GM19452 (cell line): ENCODE results near the gene ELF5.

ENCODE experiments used
- ATAC-seq: cut with Tn5 transposase; IDR thresholded peaks from one replicate; pipeline ENCODE4 v1.9.1; 2021; ENCODE audit not compliant: unreplicated experiment

The ELF5 gene

GRCh38 chr11:34458525-34458924, 55.1 kb downstream of the ELF5 start:
- ATAC-seq = no peak

GRCh38 chr11:34457607-34458006, 56.0 kb downstream of the ELF5 start:
- no peak for ATAC-seq

GRCh38 chr11:34454308-34455032, 59.1 kb downstream of the ELF5 start:
- ATAC-seq = no peak

GRCh38 chr11:34451053-34451452, 62.5 kb downstream of the ELF5 start:
- no peak for ATAC-seq

GRCh38 chr11:34449013-34449412, 64.6 kb downstream of the ELF5 start:
- ATAC-seq = no peak

- ATAC-seq = no peak
Measured at GRCh38 chr11:34448223-34448994, 65.2 kb downstream of the ELF5 start.

GRCh38 chr11:34447044-34447443, 66.5 kb downstream of the ELF5 start:
- no peak for ATAC-seq

- ATAC-seq = no peak
Measured at GRCh38 chr11:34446386-34446785, 67.2 kb downstream of the ELF5 start.

GRCh38 chr11:34445956-34446355, 67.6 kb downstream of the ELF5 start:
- ATAC-seq = no peak

GRCh38 chr11:34444428-34444827, 69.2 kb downstream of the ELF5 start:
- no peak for ATAC-seq

- no peak for ATAC-seq
Measured at GRCh38 chr11:34443136-34443535, 70.5 kb downstream of the ELF5 start.

GRCh38 chr11:34441814-34442213, 71.8 kb downstream of the ELF5 start:
- ATAC-seq = no peak

- no peak for ATAC-seq
Measured at GRCh38 chr11:34439610-34440198, 73.9 kb downstream of the ELF5 start.

GRCh38 chr11:34438529-34439507, 74.8 kb downstream of the ELF5 start, which contains the start of gene CAT:
CAT (plus strand) TSS chr11:34438934; CDS start chr11:34439014, 80 bp downstream.
- ATAC-seq = peak; percentile 97

GRCh38 chr11:34437224-34438125, 76.1 kb downstream of the ELF5 start:
- no peak for ATAC-seq

GRCh38 chr11:34433899-34434298, 79.7 kb downstream of the ELF5 start:
- ATAC-seq = no peak

- ATAC-seq = no peak
Measured at GRCh38 chr11:34432822-34433221, 80.8 kb downstream of the ELF5 start.

- no peak for ATAC-seq
Measured at GRCh38 chr11:34431979-34432378, 81.6 kb downstream of the ELF5 start.
